HUES64 (cell line): ENCODE measurements around the gene SLC16A7.

Experiments
- H3K27ac ChIP-seq: 2 replicates; pipeline ENCODE4 v1.7.0; 2013; ENCODE audit warnings: low read depth, low read length, inconsistent platforms
- H3K27me3 ChIP-seq: 2 replicates; pipeline ENCODE4 v1.6.1; 2013; ENCODE audit warnings: mild to moderate bottlenecking, low read length; ENCODE audit not compliant: insufficient read depth
- H3K36me3 ChIP-seq: 2 replicates; pipeline ENCODE4 v1.6.1; 2013; ENCODE audit warnings: mild to moderate bottlenecking, low read length; ENCODE audit not compliant: insufficient read depth
- H3K4me1 ChIP-seq: 2 replicates; pipeline ENCODE4 v1.6.1; 2013; ENCODE audit warnings: mild to moderate bottlenecking, low read length, moderate library complexity; ENCODE audit not compliant: insufficient read depth
- H3K4me3 ChIP-seq: 2 replicates; pipeline ENCODE4 v1.5.1; 2013; ENCODE audit warnings: mild to moderate bottlenecking, low read length, moderate library complexity
- H3K9ac ChIP-seq: 2 replicates; pipeline ENCODE4 v1.6.1; 2013; ENCODE audit warnings: mild to moderate bottlenecking, low read depth, low read length
- H3K9me3 ChIP-seq: 2 replicates; pipeline ENCODE4 v1.6.1; 2013; ENCODE audit warnings: low read depth, low read length; ENCODE audit not compliant: insufficient read depth
- WGBS: fragments of 150-250, 120-280 bp; methylation state at CpG from one replicate; pipeline ENCODE4 v1.1.7; 2013; ENCODE audit warnings: missing lambda C conversion rate; 5-methylcytosine and 5-hydroxymethylcytosine counted together

The SLC16A7 gene

DNA sequence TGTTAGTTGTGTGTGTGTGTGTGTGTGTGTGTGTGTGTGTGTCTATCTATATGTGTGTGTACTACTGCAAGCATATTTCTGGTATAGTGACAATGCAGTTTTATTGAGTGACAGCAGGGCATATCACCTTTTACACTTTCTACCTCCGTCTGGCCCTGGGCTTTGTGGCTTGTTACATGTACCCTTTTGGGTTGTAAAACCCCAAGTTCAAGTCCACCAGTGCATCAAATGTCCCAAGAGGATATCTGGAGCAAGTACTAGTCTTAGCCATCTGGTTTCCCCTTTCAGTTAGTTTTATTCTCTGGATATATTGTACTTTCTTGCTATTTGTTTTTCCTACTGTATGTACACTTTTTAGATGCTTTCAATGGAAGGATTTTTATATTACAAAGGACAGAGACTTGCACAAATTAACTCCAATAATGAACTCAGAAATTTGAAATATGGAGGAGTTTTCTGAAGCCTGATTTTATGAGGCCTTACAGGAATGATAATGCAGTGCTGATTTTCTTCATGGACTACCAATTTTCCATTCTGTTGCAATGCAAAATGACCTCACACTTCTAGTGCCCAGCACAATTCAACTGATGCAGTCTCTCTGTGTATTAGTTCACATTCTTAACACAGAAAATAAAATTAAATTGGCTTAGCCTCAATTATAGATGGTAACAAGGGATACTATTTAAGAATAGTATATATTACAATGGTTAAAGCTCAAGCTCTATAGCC lies 29.1 kb downstream of the SLC16A7 start:
- H3K4me3 ChIP-seq = no peak overlapping the region
- H3K27me3 ChIP-seq = no peaks in the 10 kb centered on the region
- H3K27ac ChIP-seq = no peak overlapping the region
- H3K9me3 ChIP-seq = no peaks in the 10 kb centered on the region
- no peaks in the 10 kb centered on the region for H3K36me3 ChIP-seq
- 90% methylated on average over 1 of the region's 1 CpG for WGBS
- no peaks in the 10 kb centered on the region for H3K4me1 ChIP-seq
- no peak overlapping the region for H3K9ac ChIP-seq

DNA sequence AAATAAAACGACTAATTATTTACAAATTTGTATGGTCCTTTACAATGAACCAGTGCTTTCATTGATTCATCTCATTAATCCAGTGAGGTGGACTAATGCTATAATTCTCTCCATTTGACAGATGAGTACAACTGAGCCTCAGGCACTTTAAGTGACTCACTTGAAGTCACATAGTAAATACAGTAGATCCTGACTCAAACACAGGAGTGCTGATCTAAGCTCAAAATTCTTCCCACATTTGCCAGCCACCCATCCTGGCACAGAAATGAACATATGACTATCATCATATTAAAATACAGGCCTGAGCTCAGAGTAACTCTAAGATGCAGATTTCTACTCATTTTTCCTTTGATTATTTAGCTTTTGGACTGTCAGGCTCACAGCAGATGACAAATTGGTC lies 30.6 kb downstream of the SLC16A7 start:
- H3K4me1 ChIP-seq = no peaks in the 10 kb centered on the region
- H3K4me3 ChIP-seq = no peak overlapping the region
- WGBS = 100% methylated on average over 1 of the region's 1 CpG
- H3K9me3 ChIP-seq = no peaks in the 10 kb centered on the region
- H3K27ac ChIP-seq = no peak overlapping the region
- no peaks in the 10 kb centered on the region for H3K36me3 ChIP-seq
- no peaks in the 10 kb centered on the region for H3K27me3 ChIP-seq
- H3K9ac ChIP-seq = no peak overlapping the region

DNA sequence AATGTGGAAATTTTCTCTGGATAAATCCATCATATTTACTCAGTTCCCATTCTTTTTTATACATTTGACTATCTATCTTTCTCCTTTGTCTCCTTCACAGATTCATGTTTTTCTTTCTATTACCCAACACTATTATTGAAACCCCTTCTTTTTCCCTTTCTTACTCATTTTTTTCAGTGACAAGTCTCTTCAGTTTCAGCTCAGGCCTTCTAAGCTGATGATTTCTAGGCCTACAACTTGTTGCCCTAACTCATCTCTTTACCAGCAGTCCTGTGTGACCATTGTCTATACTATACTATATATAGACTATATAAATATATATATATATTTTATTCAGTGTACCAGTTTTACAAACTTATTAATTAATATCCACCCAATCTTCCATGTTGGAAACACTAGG lies 31.8 kb downstream of the SLC16A7 start:
- Histone ChIP-seq H3K27ac (no peak overlapping the region), H3K36me3 (no peaks in the 10 kb centered on the region), H3K9me3 (no peaks in the 10 kb centered on the region), H3K9ac (no peak overlapping the region), H3K4me1 (no peaks in the 10 kb centered on the region), H3K4me3 (no peak overlapping the region), H3K27me3 (no peaks in the 10 kb centered on the region)

- Histone ChIP-seq H3K4me1 (no peaks in the 10 kb centered on the region), H3K27me3 (no peaks in the 10 kb centered on the region), H3K36me3 (no peaks in the 10 kb centered on the region), H3K27ac (no peak overlapping the region), H3K4me3 (no peak overlapping the region), H3K9ac (no peak overlapping the region), H3K9me3 (no peaks in the 10 kb centered on the region)
- 100% methylated on average over 1 of the region's 3 CpGs for WGBS
These were observed 34.1 kb downstream of the SLC16A7 start for GRCh38 chr12:59629890-59630289.

DNA sequence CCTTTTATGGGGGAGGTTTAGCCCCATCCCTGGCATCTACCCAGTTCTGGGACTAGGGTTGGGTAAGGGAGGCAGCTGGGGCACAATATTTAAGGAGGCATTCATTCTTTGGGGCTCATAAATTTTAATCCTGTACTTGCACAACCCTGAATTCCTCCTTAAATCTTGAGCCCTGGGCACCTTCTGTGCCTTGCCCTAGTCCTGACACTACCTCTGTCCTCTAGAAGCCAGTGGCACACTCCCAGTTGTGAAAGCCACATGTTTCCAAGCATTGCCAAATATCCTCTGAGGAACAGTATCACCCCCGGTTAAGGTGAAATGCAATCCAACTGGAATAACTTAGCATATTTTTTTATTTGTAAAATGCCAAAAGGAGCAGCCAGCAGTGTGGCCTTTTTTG lies 36.6 kb downstream of the SLC16A7 start:
- Histone ChIP-seq H3K9me3 (no peaks in the 10 kb centered on the region), H3K4me1 (no peaks in the 10 kb centered on the region), H3K27me3 (no peaks in the 10 kb centered on the region), H3K27ac (no peak overlapping the region), H3K9ac (no peak overlapping the region), H3K36me3 (no peaks in the 10 kb centered on the region), H3K4me3 (no peak overlapping the region)
- WGBS = 89% methylated on average over 1 of the region's 1 CpG

GRCh38 chr12:59634254-59634653 lies 38.4 kb downstream of the SLC16A7 start:
- H3K36me3 ChIP-seq = no peaks in the 10 kb centered on the region
- H3K9ac ChIP-seq = no peak overlapping the region
- H3K9me3 ChIP-seq = no peaks in the 10 kb centered on the region
- H3K27ac ChIP-seq = no peak overlapping the region
- WGBS = 99% methylated on average over 1 of the region's 1 CpG
- no peaks in the 10 kb centered on the region for H3K4me1 ChIP-seq
- no peaks in the 10 kb centered on the region for H3K27me3 ChIP-seq
- H3K4me3 ChIP-seq = no peak overlapping the region

- Histone ChIP-seq H3K4me1 (peaks cover 6% of the 10 kb centered on the region), H3K36me3 (no peaks in the 10 kb centered on the region), H3K27ac (no peak overlapping the region), H3K4me3 (no peak overlapping the region), H3K9me3 (no peaks in the 10 kb centered on the region), H3K9ac (no peak overlapping the region), H3K27me3 (no peaks in the 10 kb centered on the region)
- WGBS = 83% methylated on average over 3 of the region's 5 CpGs
These were observed 41.3 kb downstream of the SLC16A7 start for GRCh38 chr12:59636945-59637691.

GRCh38 chr12:59637692-59638070 lies 41.9 kb downstream of the SLC16A7 start:
- Histone ChIP-seq H3K9me3 (no peaks in the 10 kb centered on the region), H3K27me3 (no peaks in the 10 kb centered on the region), H3K27ac (no peak overlapping the region), H3K4me1 (peaks cover 6% of the 10 kb centered on the region), H3K4me3 (no peak overlapping the region), H3K9ac (no peak overlapping the region), H3K36me3 (no peaks in the 10 kb centered on the region)

DNA sequence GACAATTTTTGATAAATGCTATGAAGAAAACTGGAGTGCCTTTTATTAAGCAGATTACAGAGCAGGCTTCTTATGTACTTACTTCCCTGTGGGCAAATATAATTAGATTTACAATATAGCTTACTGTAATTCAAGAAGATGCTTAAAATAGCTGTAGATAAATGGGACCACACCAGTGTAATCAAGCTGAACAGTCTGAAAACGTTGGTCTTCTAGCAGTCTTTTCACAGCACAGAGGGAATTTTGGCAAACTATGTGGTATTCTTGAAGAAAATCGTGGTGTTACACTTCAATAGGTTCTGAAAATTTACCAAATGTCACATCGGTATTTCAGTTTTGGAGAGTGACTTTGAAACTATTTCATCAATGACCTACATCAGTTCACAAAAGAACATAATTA lies 47.7 kb downstream of the SLC16A7 start:
- WGBS = 88% methylated on average over 3 of the region's 3 CpGs
- Histone ChIP-seq H3K4me1 (peaks cover 6% of the 10 kb centered on the region), H3K27ac (no peak overlapping the region), H3K4me3 (no peak overlapping the region), H3K27me3 (no peaks in the 10 kb centered on the region), H3K36me3 (no peaks in the 10 kb centered on the region), H3K9me3 (no peaks in the 10 kb centered on the region), H3K9ac (no peak overlapping the region)

GRCh38 chr12:59645242-59645641 lies 49.4 kb downstream of the SLC16A7 start:
- Histone ChIP-seq H3K36me3 (no peaks in the 10 kb centered on the region), H3K4me1 (peaks cover under 1% of the 10 kb centered on the region; the same call in 1 of the 2 replicates), H3K27me3 (no peaks in the 10 kb centered on the region), H3K9me3 (no peaks in the 10 kb centered on the region), H3K4me3 (no peak overlapping the region), H3K9ac (no peak overlapping the region), H3K27ac (no peak overlapping the region)
- WGBS = 86% methylated on average over 1 of the region's 1 CpG

GRCh38 chr12:59646636-59647035 lies 50.8 kb downstream of the SLC16A7 start:
- Histone ChIP-seq H3K9me3 (no peaks in the 10 kb centered on the region), H3K27me3 (no peaks in the 10 kb centered on the region), H3K36me3 (no peaks in the 10 kb centered on the region), H3K9ac (no peak overlapping the region), H3K4me1 (no peaks in the 10 kb centered on the region), H3K4me3 (no peak overlapping the region), H3K27ac (no peak overlapping the region)
